K562 (cell line): Measurements from ENCODE around the gene POLR3G. TPM values are rescaled to one million over a fixed set of nuclear protein-coding genes. Genes with fewer than 3 reads are reported as not detected.
A peak's percentile ranks its signal among the peaks of the same experiment; 100 is the strongest.

ENCODE experiments used
- CTCFL ChIP-seq: IDR thresholded peaks from 2 replicates; pipeline ENCODE4 v1.6.1; 2011; ENCODE audit warnings: borderline replicate concordance, low read depth, mild to moderate bottlenecking, moderate library complexity, low read length; ENCODE audit not compliant: insufficient read depth, poor library complexity, severe bottlenecking
- ELK3 ChIP-seq: fragments of 450-650 bp; formaldehyde crosslinking; IDR thresholded peaks from 2 replicates; pipeline ENCODE4 v1.4.0; 2020; ENCODE audit warnings: mild to moderate bottlenecking
- GTF2F1 ChIP-seq: IDR thresholded peaks from 2 replicates; pipeline ENCODE4 v1.6.1; 2011; ENCODE audit warnings: low read depth, low read length, improper control_type of control experiment
- HNRNPK ChIP-seq: fragments of 200-400 bp; formaldehyde crosslinking; IDR thresholded peaks from one replicate; pipeline ENCODE4 v1.6.1; 2018; ENCODE audit warnings: mild to moderate bottlenecking, low read depth, low read length; ENCODE audit not compliant: poor library complexity, severe bottlenecking
- MAFK ChIP-seq: IDR thresholded peaks from 2 replicates; pipeline ENCODE4 v1.6.1; 2011; ENCODE audit warnings: low read length, improper control_type of control experiment
- NCOA2 ChIP-seq, 2 experiments: fragments of 450-650 bp; IDR thresholded peaks; 2 replicates each; pipeline ENCODE4 v1.6.1; 2018; ENCODE audit warnings: mild to moderate bottlenecking in 2 of 2, moderate library complexity in 1 of 2; ENCODE audit not compliant: partially characterized antibody in 2 of 2
- SIN3A ChIP-seq, 2 experiments: fragments of 150-350 bp in 1 of 2; IDR thresholded peaks; 2 replicates each; pipeline ENCODE4 v1.6.1; 2011 to 2016; ENCODE audit warnings: borderline replicate concordance in 2 of 2, low read depth in 2 of 2, low read length in 2 of 2, mild to moderate bottlenecking in 2 of 2, moderate library complexity in 2 of 2; ENCODE audit not compliant: control insufficient read depth in 1 of 2
- VEZF1 ChIP-seq: fragments of 200-800 bp; sonication (Bioruptor generic); IDR thresholded peaks from 2 replicates; pipeline ENCODE4 v1.6.1; 2017; ENCODE audit warnings: missing genetic modification characterization, missing compliant biosample characterization
- ZBTB11 ChIP-seq, 3 experiments: fragments of 200-800 bp in 1 of 3; fragments of 250-450 bp in 1 of 3; fragments of 450-650 bp in 1 of 3; sonication (Bioruptor Pico) in 1 of 3; sonication (Bioruptor generic) in 1 of 3; formaldehyde crosslinking in 1 of 3; IDR thresholded peaks; 2 replicates each; pipeline versions ENCODE4 v1.6.1 to v1.8.0; 2016 to 2022; ENCODE audit warnings: mild to moderate bottlenecking in 2 of 3, missing genetic modification characterization in 2 of 3, missing compliant biosample characterization in 1 of 3, moderate library complexity in 1 of 3
- ZNF274 ChIP-seq: IDR thresholded peaks from 2 replicates; pipeline ENCODE4 v1.6.1; 2011; ENCODE audit warnings: low read depth, mild to moderate bottlenecking, low read length, moderate library complexity, borderline replicate concordance
- ZNF316 ChIP-seq: fragments of 450-650 bp; IDR thresholded peaks from 2 replicates; pipeline ENCODE4 v1.6.1; 2016
- ZNF398 ChIP-seq: fragments of 250-450 bp; sonication (Bioruptor Pico); IDR thresholded peaks from 2 replicates; pipeline ENCODE4 v1.8.0; 2021; ENCODE audit warnings: moderate library complexity, mild to moderate bottlenecking, inconsistent platforms
- ZNF551 ChIP-seq: fragments of 250-450 bp; sonication (Bioruptor Pico); IDR thresholded peaks from 2 replicates; pipeline ENCODE4 v1.5.0; 2021; ENCODE audit warnings: mild to moderate bottlenecking, moderate library complexity
- ZNF655 ChIP-seq: fragments of 250-450 bp; sonication (Bioruptor Pico); IDR thresholded peaks from 2 replicates; pipeline ENCODE4 v1.5.0; 2021
- polyA plus RNA-seq, 8 experiments: library from polyadenylated mRNA; depleted of rRNA in 4 of 8; stranded (reverse) in 5 of 8; unstranded in 3 of 8; fragments of >200 nt; fragmentation: Nextera tagmentation in 2 of 8; fragmentation: Illumina TruSeq in 1 of 8; extraction: Ambion mirVana in 2 of 8; extraction: Trizol in 1 of 8; gene quantifications; 2 replicates each; pipeline versions ENCODE4 v1.2.1 to v1.2.3, GENCODE V29; 2011 to 2014; ENCODE audit warnings: inconsistent platforms in 1 of 8, missing spikeins in 1 of 8
- total RNA-seq, 7 experiments: library from RNA; depleted of rRNA in 6 of 7; stranded (reverse); fragments of >200 nt in 6 of 7; fragmentation: Illumina TruSeq in 2 of 7; extraction: Trizol in 2 of 7; gene quantifications; 2 replicates each; pipeline versions ENCODE4 v1.2.1 to v1.2.3, GENCODE V29; 2011 to 2021; ENCODE audit warnings: low replicate concordance in 1 of 7

The POLR3G gene
- total and polyA plus RNA-seq, 9 of the 15 experiments (the other 6 are each of a cell fraction or from before 2014, with no cell fraction given): 39.0 to 111 (median 59.0) TPM

GRCh38 chr5:90472783-90473395 is 1.8 kb upstream of the POLR3G start (continued):
- TF ChIP-seq CTCFL (no peak), ELK3 (CRISPR knock-in tag) (no peak), HNRNPK (no peak), ZNF551 (no peak), ZNF274 (no peak), VEZF1 (CRISPR knock-in tag) (0 out of 2 replicates have a peak, but pooled peaks have one; percentile 10), SIN3A (IDR thresholded peaks at IDR 0.05; ENCODE audit: borderline replicate concordance in 2 of 2, control insufficient read depth in 1 of 2, low read depth in 2 of 2, low read length in 2 of 2) (0 out of 4 replicates have a peak, but pooled peaks of 1 of the 2 experiments have one; percentile 5), NCOA2 (IDR thresholded peaks at IDR 0.05; ENCODE audit: partially characterized antibody in 2 of 2) (no peak), MAFK (peak; percentile 97), ZNF316 (peak; percentile 98), GTF2F1 (no peak), ZNF655 (CRISPR knock-in tag) (no peak), ZNF398 (CRISPR knock-in tag) (no peak), ZBTB11 (CRISPR knock-in tag; IDR thresholded peaks at IDR 0.05) (no peak)
